Thoracic aorta (tissue), 2 donors: ENCODE measurements around the gene HOXB9. TPM values are rescaled to one million over a fixed set of nuclear protein-coding genes. Genes with fewer than 3 reads are reported as not detected.

Experiments used
- ATAC-seq: fragments of 150-250 bp; one replicate; pipeline ENCODE4 v1.8.0; 2017; ENCODE audit warnings: low read depth; ENCODE audit not compliant: insufficient number of reproducible peaks, low FRiP score
- DNase-seq: peaks from one replicate; pipeline ENCODE4 v3.0.0-alpha.2; 2020; ENCODE audit warnings: low spot score
- H3K27ac ChIP-seq, 2 donors: fragments of 200-600 bp; sonication (generic); 1 replicate in 1 of 2; 2 replicates in 1 of 2; pipeline ENCODE4 v1.5.1; 2016; ENCODE audit warnings: mild to moderate bottlenecking in 2 of 2, moderate library complexity in 2 of 2
- H3K27me3 ChIP-seq: fragments of 200-600 bp; sonication (generic); replicated peaks from 2 replicates; pipeline ENCODE4 v1.6.0; 2016; ENCODE audit warnings: mild to moderate bottlenecking; ENCODE audit not compliant: insufficient read depth
- H3K36me3 ChIP-seq: fragments of 200-600 bp; sonication (generic); one replicate; pipeline ENCODE4 v1.5.1; 2016
- H3K4me1 ChIP-seq, 2 donors: fragments of 200-600 bp; sonication (generic); 1 replicate in 1 of 2; 2 replicates in 1 of 2; pipeline versions ENCODE4 v1.5.1 to v1.6.0; 2016; ENCODE audit warnings: low read depth in 2 of 2, mild to moderate bottlenecking in 1 of 2; ENCODE audit not compliant: control insufficient read depth in 1 of 2
- H3K4me3 ChIP-seq: fragments of 200-600 bp; sonication (generic); 2 replicates; pipeline ENCODE4 v1.5.1; 2016; ENCODE audit warnings: mild to moderate bottlenecking
- H3K9me3 ChIP-seq: fragments of 200-600 bp; sonication (generic); 2 replicates; pipeline ENCODE4 v1.5.1; 2016
- total RNA-seq, 2 donors: library from RNA; depleted of rRNA; stranded (reverse); fragments of >200 nt; gene quantifications; one replicate each; pipeline versions ENCODE4 v1.1.0 to v1.2.3, GENCODE V29; 2016
- TF ChIP-seq, protein P1 (sequence below): fragments of 200-600 bp; sonication (generic); IDR thresholded peaks from one replicate; pipeline ENCODE4 v1.5.1; 2019; ENCODE audit warnings: antibody characterized with exemption

Gene HOXB9
- total RNA-seq, 2 donors from 2014 or later: not detected

DNA sequence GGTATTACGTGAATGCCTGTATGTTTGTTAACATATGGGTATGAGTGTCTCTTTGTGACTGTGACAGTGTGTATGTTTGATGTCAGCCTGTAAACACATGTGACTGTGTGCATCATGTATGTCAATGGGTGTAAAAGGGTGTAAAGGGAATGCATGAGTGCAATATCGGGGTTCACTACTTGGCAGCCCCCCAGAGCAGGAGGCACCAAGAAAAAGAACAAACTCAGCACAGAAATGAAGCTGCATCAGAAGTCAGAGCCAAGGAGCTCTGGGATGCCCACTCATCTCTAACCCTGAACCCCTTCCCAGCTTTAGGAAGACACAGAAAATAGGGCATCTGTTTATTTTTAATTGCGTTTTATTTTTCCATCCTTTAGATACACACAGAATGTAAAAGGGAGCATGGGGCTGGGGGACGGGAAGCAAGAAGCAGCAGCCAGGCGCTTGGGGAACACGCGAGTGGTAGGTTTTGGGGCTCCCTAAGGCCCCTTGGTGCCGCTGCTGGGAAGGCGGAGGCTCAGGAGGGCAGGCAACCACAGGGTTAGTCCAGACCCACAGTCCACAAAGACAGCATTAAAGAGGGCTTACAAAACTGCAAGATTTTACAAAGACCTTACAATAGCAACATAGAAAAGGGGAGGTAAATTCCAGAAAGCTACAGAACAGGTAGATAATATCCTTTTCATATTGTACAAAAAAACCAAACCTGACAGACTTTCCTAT lies 19.1 kb downstream of the HOXB9 start:
- no peaks in the 10 kb centered on the region for H3K27me3 ChIP-seq

DNA sequence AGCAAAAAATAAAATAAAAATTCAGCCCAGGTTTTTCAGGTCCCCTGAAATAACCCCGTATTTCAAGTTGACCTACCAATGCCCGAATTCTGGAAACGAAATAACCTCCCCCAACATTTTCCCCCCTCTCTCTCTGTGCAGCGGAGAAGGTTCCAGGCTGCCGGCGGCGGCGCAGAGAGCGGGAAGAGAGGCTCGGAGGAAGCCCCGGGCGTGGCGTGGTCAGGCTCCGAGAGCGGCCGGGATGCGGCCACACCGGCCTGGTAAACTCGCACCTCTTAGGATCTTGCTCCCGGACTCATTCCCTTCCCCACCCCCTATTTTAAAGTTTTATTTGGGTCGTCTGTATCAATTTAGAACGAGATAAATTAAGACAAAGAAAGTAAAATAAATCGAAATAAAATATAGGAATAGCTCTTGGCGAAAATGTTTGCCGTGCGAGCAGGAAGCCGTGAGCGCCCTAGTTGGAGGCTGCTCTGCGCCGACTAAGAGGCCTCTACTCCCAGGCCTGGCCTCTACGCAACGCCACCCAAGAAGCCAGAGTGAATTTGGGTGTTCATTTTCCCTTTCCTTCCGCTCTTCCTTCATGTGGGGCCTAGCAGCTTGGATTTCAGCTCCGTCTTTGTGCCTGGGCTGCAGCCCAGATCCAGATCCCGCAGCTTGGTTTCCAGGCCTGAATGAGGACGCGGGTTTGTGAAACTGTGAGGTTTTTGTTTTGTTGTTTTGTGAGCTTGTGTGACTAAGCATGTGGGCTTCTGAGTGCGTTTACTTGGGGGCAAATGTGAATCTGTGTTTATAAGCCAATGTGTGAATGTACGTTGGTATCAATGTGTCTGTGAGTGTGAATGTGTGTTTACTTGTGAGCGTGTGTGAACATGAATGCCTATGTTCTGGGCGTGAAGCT lies 19.9 kb downstream of the HOXB9 start:
- H3K36me3 ChIP-seq: no peaks in the 10 kb centered on the region
- H3K9me3 ChIP-seq: no peaks in the 10 kb centered on the region
- H3K27ac ChIP-seq: no peak overlapping the region
- peaks cover 4 to 44% of the 10 kb centered on the region in 2 donors for H3K4me1 ChIP-seq
- ATAC-seq (no peak), DNase-seq (no peak)
- H3K4me3 ChIP-seq: no peak overlapping the region
- H3K27me3 ChIP-seq: no peaks in the 10 kb centered on the region
- TF ChIP-seq, protein P1, sequence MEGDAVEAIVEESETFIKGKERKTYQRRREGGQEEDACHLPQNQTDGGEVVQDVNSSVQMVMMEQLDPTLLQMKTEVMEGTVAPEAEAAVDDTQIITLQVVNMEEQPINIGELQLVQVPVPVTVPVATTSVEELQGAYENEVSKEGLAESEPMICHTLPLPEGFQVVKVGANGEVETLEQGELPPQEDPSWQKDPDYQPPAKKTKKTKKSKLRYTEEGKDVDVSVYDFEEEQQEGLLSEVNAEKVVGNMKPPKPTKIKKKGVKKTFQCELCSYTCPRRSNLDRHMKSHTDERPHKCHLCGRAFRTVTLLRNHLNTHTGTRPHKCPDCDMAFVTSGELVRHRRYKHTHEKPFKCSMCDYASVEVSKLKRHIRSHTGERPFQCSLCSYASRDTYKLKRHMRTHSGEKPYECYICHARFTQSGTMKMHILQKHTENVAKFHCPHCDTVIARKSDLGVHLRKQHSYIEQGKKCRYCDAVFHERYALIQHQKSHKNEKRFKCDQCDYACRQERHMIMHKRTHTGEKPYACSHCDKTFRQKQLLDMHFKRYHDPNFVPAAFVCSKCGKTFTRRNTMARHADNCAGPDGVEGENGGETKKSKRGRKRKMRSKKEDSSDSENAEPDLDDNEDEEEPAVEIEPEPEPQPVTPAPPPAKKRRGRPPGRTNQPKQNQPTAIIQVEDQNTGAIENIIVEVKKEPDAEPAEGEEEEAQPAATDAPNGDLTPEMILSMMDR: no peak

More for the DNA sequence above, 19.1 kb downstream of the HOXB9 start:
- Histone ChIP-seq H3K36me3 (no peaks in the 10 kb centered on the region), H3K9me3 (no peaks in the 10 kb centered on the region), H3K27ac (no peak overlapping the region), H3K4me3 (no peak overlapping the region), H3K4me1 (peaks cover 1 to 45% of the 10 kb centered on the region in 2 donors)
- DNase-seq: no peak
- TF ChIP-seq, protein P1: no peak
- no peak for ATAC-seq

DNA sequence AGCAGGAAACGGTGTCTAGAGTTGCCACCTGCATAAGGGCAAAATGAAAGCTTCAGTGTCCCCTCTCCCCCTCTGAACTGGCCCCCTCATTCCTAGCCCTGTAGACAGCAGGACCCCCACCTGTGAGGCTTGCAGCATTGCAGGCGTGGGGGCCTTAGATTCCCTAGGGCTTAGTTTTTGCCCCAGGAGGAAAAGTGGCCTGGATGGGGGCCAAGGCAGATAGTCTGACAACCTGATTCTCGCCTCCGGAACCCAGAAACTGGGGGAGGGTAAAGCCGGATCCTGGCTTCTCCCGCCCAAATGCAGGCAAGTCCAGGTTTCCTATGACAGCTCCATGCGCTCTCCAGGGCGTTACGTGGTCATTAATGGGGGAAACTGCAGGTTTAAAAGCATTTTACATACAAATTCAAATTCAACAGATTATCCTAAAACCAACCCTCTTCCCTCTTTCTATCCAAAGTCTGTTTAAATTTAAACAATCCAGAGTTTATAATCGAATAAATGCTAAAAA lies 20.7 kb downstream of the HOXB9 start:
- peaks cover 4 to 41% of the 10 kb centered on the region in 2 donors for H3K4me1 ChIP-seq
- peak overlapping the region in 1 of 2 donors; percentile 65 for H3K27ac ChIP-seq
- peak overlapping the region; percentile 75 for H3K4me3 ChIP-seq
- no peaks in the 10 kb centered on the region for H3K27me3 ChIP-seq
- TF ChIP-seq, protein P1: no peak
- H3K9me3 ChIP-seq: no peaks in the 10 kb centered on the region
- ATAC-seq (no peak), DNase-seq (no peak)
- H3K36me3 ChIP-seq: no peaks in the 10 kb centered on the region

DNA sequence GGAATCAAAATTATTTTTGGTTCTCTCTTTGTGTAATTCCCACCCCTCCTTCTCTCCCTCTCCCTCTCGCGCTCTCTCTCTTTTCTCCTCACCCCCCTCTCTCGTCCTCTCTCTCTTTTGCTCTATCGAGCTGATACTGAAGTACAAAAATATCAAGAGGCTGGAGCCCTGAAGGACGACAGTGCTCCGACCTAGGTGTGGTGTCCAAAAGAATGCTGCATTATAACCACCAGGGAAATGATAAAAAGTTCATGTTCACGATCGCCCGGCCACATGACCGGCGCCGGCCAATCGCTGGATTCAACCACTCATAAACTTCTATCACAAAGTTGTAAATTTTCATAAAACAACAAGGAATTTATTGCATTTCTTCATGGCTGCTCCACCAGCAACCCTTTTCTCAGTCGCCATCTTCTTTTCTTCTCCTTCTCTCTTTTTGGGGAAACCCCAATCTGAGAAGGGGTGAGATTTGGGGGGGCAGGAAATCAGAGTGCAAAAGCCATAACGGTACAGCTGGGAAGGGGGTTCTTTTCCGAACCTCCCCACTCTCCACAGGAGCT lies 21.3 kb downstream of the HOXB9 start, which contains the start of gene HOXB6:
HOXB6 (minus strand) TSS at position 217 of the 560 bp plus-strand sequence. CDS start 6,836 bp downstream, outside the sequence.
- H3K27me3 ChIP-seq: no peaks in the 10 kb centered on the region
- H3K4me3 ChIP-seq: peak within 1 kb of the TSS; percentile 75
- TF ChIP-seq, protein P1: no peak
- no peaks in the 10 kb centered on the region for H3K9me3 ChIP-seq
- no peaks in the 10 kb centered on the region for H3K36me3 ChIP-seq
- DNase-seq (no peak), ATAC-seq (no peak)
- H3K27ac ChIP-seq: peak within 1 kb of the TSS; percentile 62 to 65
- H3K4me1 ChIP-seq: peaks cover 4 to 34% of the 10 kb centered on the region in 2 donors
